HG02973 (cell line): Measurements from ENCODE around the gene PSD4.

Source experiments
- ATAC-seq: cut with Tn5 transposase; IDR thresholded peaks from one replicate; pipeline ENCODE4 v1.9.1; 2021; ENCODE audit warnings: moderate library complexity; ENCODE audit not compliant: unreplicated experiment

The PSD4 gene

GRCh38 chr2:113258471-113259147, 84.8 kb downstream of the PSD4 start:
- no peak for ATAC-seq
